Muscle of back (tissue), 11 donors: ENCODE results near the gene SLC4A7. TPM values are rescaled to one million over a fixed set of nuclear protein-coding genes. Genes with fewer than 3 reads are reported as not detected.
"Not testable (repeated sequence)": the region's sequence is repeated elsewhere in the genome, so short reads cannot be mapped to it uniquely, and the experiment has no call there.

ENCODE experiments used
- DNase-seq, 3 donors: peaks; one replicate each; pipeline versions ENCODE4 v3.0.0 to v3.0.0-alpha.2; 2013
- polyA plus RNA-seq, 10 donors: library from polyadenylated mRNA; unstranded; fragments of 120-200 nt; gene quantifications; one replicate each; pipeline ENCODE4 v1.2.1, GENCODE V29; 2013; ENCODE audit not compliant: insufficient read length in 10 of 10

Gene SLC4A7
- polyA plus RNA-seq, 10 donors, result 9.8 to 19.5 (median 14.0) TPM

- no peak for DNase-seq
Observed at GRCh38 chr3:27429909-27430308, 54.3 kb downstream of the SLC4A7 start.

- no peak for DNase-seq
Observed at GRCh38 chr3:27428446-27428845, 55.7 kb downstream of the SLC4A7 start.

GRCh38 chr3:27426926-27427325 is 57.3 kb downstream of the SLC4A7 start:
- no peak for DNase-seq

DNA sequence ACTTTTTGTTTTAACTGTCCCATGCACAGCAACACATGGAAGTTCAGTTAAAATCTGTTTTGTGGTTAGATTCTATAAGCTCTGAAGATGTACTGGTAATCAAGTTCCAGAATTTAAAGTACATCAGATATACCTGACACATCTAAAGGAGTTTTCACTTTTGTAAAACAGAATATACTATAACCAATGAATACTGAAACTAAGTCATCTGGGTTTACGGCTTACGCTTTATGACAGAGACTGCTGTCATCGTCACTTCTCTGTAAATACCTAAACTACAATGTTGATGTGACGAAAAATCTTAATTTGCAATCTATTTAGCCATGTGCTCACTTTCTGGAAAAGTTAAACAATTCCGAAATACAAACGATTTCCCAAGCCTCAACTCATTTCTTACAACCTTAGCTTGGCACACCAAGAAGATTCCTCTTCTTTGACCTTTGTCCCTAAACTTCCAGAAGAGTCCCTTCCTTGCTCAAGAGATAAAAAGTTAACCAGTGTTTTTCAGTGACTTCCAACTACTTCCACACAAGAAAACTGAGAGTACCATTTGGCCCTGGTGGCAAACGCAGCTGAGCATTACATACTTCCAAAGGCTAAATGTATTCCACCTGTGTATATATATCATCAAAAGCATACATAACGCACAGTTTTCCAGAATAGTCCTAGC is 58.2 kb downstream of the SLC4A7 start:
- peak in 1 of 3 donors; percentile 23 for DNase-seq

- DNase-seq, result not testable (repeated sequence)
Observed at GRCh38 chr3:27424812-27425521, 59.2 kb downstream of the SLC4A7 start.

DNA sequence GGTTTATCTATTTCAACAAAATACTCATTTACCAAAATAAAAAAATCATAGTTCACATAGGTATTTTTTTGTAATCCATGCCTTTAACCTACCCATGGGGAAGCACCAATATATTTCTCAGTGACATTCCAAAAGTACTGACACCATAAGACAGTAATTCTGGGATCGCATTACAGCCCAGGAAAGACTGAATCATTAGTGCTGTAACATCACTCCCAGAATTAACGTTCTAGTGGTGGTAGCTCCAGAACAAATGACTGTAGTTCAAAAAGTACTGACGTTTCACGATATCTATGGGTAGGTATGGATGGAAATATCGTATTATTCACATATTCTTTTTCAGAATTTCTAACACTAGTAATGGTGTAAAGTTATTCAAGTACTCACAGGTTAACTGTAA is 60.7 kb downstream of the SLC4A7 start:
- DNase-seq, result peak in 2 of 3 donors; percentile 11 to 48

DNA sequence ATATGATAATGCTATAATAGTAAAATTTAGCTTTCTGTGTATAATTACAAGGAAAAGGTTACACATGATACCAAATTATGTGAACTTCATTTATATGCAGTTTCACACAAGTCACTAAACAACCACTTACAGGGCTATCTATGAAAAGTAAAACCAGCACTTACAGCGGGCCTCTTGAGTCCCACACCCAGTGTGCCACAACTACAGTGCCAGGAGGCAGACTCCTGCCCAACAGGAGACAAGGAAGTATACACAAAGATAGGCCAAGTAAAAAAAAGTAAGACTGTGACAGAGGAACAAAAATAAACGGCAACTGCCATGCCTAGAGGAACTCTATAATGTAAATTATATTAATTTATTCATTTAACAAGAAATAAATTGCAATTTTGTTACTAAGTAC is 61.6 kb downstream of the SLC4A7 start:
- DNase-seq, result no peak

GRCh38 chr3:27415202-27415601 is 69.0 kb downstream of the SLC4A7 start:
- DNase-seq, result no peak

- DNase-seq, result no peak
Observed at GRCh38 chr3:27392950-27393679, 91.1 kb downstream of the SLC4A7 start.

- DNase-seq, result not testable (repeated sequence)
Observed at GRCh38 chr3:27392414-27392813, 91.8 kb downstream of the SLC4A7 start.

DNA sequence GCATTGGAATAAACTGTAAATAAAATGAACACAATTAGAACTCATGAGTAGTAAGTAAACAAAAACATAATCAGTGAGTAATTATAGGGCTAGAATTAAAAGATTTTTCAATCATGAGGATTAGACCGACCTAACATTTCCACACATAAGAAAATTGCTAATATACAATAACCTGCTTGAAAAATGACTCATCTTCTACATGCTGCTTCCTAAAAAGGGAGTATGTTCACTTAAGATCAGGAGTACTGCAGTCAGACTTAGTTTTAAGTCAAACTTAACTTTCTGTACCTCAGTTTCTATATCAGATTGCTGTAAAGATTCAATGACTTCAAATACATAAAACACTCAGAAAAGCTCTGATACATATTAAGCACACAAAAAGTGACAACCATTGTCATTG is 92.4 kb downstream of the SLC4A7 start:
- no peak for DNase-seq

DNA sequence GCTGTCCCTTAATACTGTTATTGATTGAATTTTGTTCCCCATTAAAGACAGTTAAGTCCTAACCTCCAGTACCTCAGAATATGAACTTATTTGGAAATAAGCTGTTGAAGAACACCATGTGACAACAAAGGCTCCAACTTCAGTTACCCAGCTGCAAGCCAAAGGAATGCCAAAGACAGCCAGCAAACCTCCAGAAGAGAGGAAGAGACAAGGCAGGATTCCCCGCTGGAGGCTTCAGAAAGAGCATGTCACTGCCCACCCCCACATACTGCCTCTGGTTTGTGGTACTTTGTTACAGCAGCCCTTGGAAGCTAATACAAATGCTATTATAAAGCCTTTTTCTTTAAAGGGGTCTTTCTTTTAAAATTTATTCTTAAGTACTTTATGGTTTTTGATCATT is 96.6 kb downstream of the SLC4A7 start:
- DNase-seq, result no peak

GRCh38 chr3:27385504-27385903 is 98.7 kb downstream of the SLC4A7 start:
- DNase-seq, result no peak

DNA sequence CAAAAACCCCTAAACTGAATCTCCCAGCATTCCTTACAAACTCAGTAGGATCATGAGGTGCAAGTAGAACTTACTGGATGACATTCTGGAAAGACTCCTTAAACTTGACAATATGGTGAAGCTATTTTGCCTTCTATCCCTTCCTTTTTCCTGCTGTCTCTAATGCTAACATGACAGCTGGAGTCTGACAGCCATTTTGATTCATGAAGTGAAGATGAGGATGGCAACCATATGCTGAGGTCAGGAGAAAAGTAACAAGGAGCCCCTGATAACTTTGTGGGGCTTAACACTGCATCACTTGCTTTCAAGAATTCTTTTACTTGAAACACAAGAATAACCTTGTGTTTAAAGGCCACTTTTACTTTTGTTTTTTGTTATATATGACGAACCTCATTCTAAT is 100.0 kb downstream of the SLC4A7 start:
- no peak for DNase-seq

- no peak for DNase-seq
Observed at GRCh38 chr3:27380433-27381357, 103.5 kb downstream of the SLC4A7 start.

DNA sequence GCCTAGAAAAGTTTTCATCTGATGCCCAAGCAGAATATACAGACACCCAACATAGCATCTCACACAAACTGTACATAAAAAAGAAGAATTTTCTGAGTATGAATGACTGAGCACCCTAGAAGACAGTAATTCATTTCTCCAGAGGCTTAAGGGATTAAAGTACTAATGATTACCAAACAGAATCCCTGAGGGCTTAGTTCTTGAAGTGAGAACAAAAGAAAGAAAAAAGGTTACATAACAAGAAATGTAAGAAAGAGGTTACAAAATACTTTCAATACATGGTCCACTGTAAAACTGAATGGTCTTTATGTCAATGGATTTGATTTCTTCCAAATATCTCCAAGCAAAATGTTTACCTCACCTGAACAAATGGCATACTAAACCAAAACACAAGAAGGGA is 105.9 kb downstream of the SLC4A7 start:
- no peak for DNase-seq

- DNase-seq, result no peak
Observed at GRCh38 chr3:27376109-27376772, 107.9 kb downstream of the SLC4A7 start.

- peak; percentile 78 to 95 (median 89) for DNase-seq
Observed at GRCh38 chr3:27368831-27369607, 115.2 kb downstream of the SLC4A7 start, which contains the start of gene NEK10. NEK10 (minus strand) TSS chr3:27369383; CDS start chr3:27352882, 16,501 bp downstream.

GRCh38 chr3:27366062-27366591 is 118.1 kb downstream of the SLC4A7 start:
- no peak for DNase-seq
